H9 (cell line): ENCODE data around the gene SLC2A11. TPM values are rescaled to one million over a fixed set of nuclear protein-coding genes. Genes with fewer than 3 reads are reported as not detected.

Source experiments
- DNase-seq: peaks from one replicate; pipeline ENCODE4 v3.0.0-alpha.2; 2017
- H2AFZ ChIP-seq: one replicate; pipeline ENCODE4 v1.6.1; 2013; ENCODE audit warnings: mild to moderate bottlenecking, low read length, control low read depth, moderate library complexity
- H2AK5ac ChIP-seq: 2 replicates; pipeline ENCODE4 v1.6.1; 2013; ENCODE audit warnings: low read length, control low read depth, mixed read lengths; ENCODE audit not compliant: insufficient read length
- H2BK120ac ChIP-seq: one replicate; pipeline ENCODE4 v1.6.1; 2013; ENCODE audit warnings: low read depth, mild to moderate bottlenecking, low read length, control low read depth, inconsistent platforms; ENCODE audit not compliant: poor library complexity, severe bottlenecking
- H2BK12ac ChIP-seq: 2 replicates; pipeline ENCODE4 v1.6.1; 2013; ENCODE audit warnings: low read length, control low read depth, mixed read lengths, low read depth; ENCODE audit not compliant: insufficient read length
- H2BK15ac ChIP-seq: 2 replicates; pipeline ENCODE4 v1.6.1; 2013; ENCODE audit warnings: low read depth, low read length, control low read depth
- H2BK20ac ChIP-seq: one replicate; pipeline ENCODE4 v1.6.1; 2013; ENCODE audit warnings: low read depth, mild to moderate bottlenecking, low read length, control low read depth, inconsistent platforms; ENCODE audit not compliant: poor library complexity, severe bottlenecking
- H2BK5ac ChIP-seq: 2 replicates; pipeline ENCODE4 v1.6.1; 2013; ENCODE audit warnings: low read length, control low read depth, mixed read lengths; ENCODE audit not compliant: insufficient read length
- H3K14ac ChIP-seq: 2 replicates; pipeline ENCODE4 v1.6.1; 2013; ENCODE audit warnings: low read length, control low read depth; ENCODE audit not compliant: insufficient read depth
- H3K18ac ChIP-seq: 2 replicates; pipeline ENCODE4 v1.6.1; 2013; ENCODE audit warnings: low read depth, mild to moderate bottlenecking, mixed read lengths, low read length, control low read depth; ENCODE audit not compliant: insufficient read length
- H3K23ac ChIP-seq: 2 replicates; pipeline ENCODE4 v1.6.1; 2013; ENCODE audit warnings: low read length, control low read depth, mixed read lengths, low read depth; ENCODE audit not compliant: insufficient read length
- H3K23me2 ChIP-seq: 2 replicates; pipeline ENCODE4 v1.6.1; 2013; ENCODE audit warnings: low read depth, mild to moderate bottlenecking, mixed read lengths, low read length, control low read depth; ENCODE audit not compliant: insufficient read length, poor library complexity, severe bottlenecking
- H3K27ac ChIP-seq: 2 replicates; pipeline ENCODE4 v1.5.1; 2013; ENCODE audit warnings: low read length, control low read depth, mixed read lengths, low read depth; ENCODE audit not compliant: insufficient read length
- H3K27me3 ChIP-seq: 2 replicates; pipeline ENCODE4 v1.6.1; 2013; ENCODE audit warnings: low read length, control low read depth, inconsistent platforms; ENCODE audit not compliant: insufficient read depth
- H3K4ac ChIP-seq: 2 replicates; pipeline ENCODE4 v1.6.1; 2013; ENCODE audit warnings: low read depth, mild to moderate bottlenecking, control low read depth, inconsistent platforms, low read length, moderate library complexity
- H3K4me1 ChIP-seq: 2 replicates; pipeline ENCODE4 v1.6.1; 2013; ENCODE audit warnings: low read length, control low read depth, inconsistent platforms; ENCODE audit not compliant: insufficient read depth
- H3K4me2 ChIP-seq: 2 replicates; pipeline ENCODE4 v1.6.1; 2013; ENCODE audit warnings: low read length, control low read depth, mixed read lengths; ENCODE audit not compliant: insufficient read length, insufficient read depth
- H3K56ac ChIP-seq: 2 replicates; pipeline ENCODE4 v1.6.1; 2013; ENCODE audit warnings: low read depth, mild to moderate bottlenecking, mixed read lengths, low read length, control low read depth; ENCODE audit not compliant: insufficient read length
- H3K79me1 ChIP-seq: 2 replicates; pipeline ENCODE4 v1.6.1; 2013; ENCODE audit warnings: low read depth, mild to moderate bottlenecking, moderate library complexity, low read length, control low read depth, inconsistent platforms; ENCODE audit not compliant: insufficient read depth, poor library complexity, severe bottlenecking
- H3K79me2 ChIP-seq: 2 replicates; pipeline ENCODE4 v1.6.1; 2013; ENCODE audit warnings: low read length, control low read depth, inconsistent platforms; ENCODE audit not compliant: insufficient read depth
- H3K9ac ChIP-seq: 2 replicates; pipeline ENCODE4 v1.6.1; 2013; ENCODE audit warnings: low read length, control low read depth, mixed read lengths; ENCODE audit not compliant: insufficient read length; ENCODE audit errors: extremely low read depth
- H3K9me3 ChIP-seq: one replicate; pipeline ENCODE4 v1.6.1; 2013; ENCODE audit warnings: low read depth, low read length, inconsistent platforms; ENCODE audit not compliant: control insufficient read depth
- H3T11ph ChIP-seq: one replicate; pipeline ENCODE4 v1.6.1; 2013; ENCODE audit warnings: mild to moderate bottlenecking, low read length, control low read depth, inconsistent platforms
- H4K20me1 ChIP-seq: one replicate; pipeline ENCODE4 v1.6.1; 2013; ENCODE audit not compliant: control insufficient read depth, insufficient read length, insufficient read depth
- H4K5ac ChIP-seq: 2 replicates; pipeline ENCODE4 v1.6.1; 2013; ENCODE audit warnings: low read depth, mild to moderate bottlenecking, mixed read lengths, low read length, control low read depth; ENCODE audit not compliant: insufficient read length
- H4K8ac ChIP-seq: replicated peaks from 2 replicates; pipeline ENCODE4 v1.6.1; 2013; ENCODE audit warnings: low read length, control low read depth, mixed read lengths, low read depth; ENCODE audit not compliant: insufficient read length
- H4K91ac ChIP-seq: 2 replicates; pipeline ENCODE4 v1.6.1; 2013; ENCODE audit warnings: low read depth, mild to moderate bottlenecking, moderate library complexity, mixed read lengths, low read length, control low read depth; ENCODE audit not compliant: insufficient read length
- H3K27ac Mint-ChIP-seq, 3 experiments: 2 replicates in 2 of 3; 3 replicates in 1 of 3; pipeline ENCODE4 v1.8.0; 2020 to 2021; ENCODE audit warnings: mixed read lengths in 3 of 3, mild to moderate bottlenecking in 1 of 3, moderate library complexity in 1 of 3
- H3K27me3 Mint-ChIP-seq: 2 replicates; pipeline ENCODE4 v1.8.0; 2021; ENCODE audit warnings: low read depth, mild to moderate bottlenecking, moderate library complexity, mixed read lengths
- H3K36me3 Mint-ChIP-seq, 3 experiments: 2 replicates in 2 of 3; 3 replicates in 1 of 3; pipeline ENCODE4 v1.8.0; 2020 to 2021; ENCODE audit warnings: low read depth in 3 of 3, mixed read lengths in 3 of 3; ENCODE audit not compliant: insufficient read depth in 1 of 3
- H3K4me1 Mint-ChIP-seq, 2 experiments: 2 replicates each; pipeline ENCODE4 v1.8.0; 2020; ENCODE audit warnings: mixed read lengths in 2 of 2
- H3K4me3 Mint-ChIP-seq, 2 experiments: 2 replicates in 1 of 2; 3 replicates in 1 of 2; pipeline ENCODE4 v1.8.0; 2020 to 2021; ENCODE audit warnings: mild to moderate bottlenecking in 2 of 2, mixed read lengths in 2 of 2, moderate library complexity in 1 of 2
- H3K9me3 Mint-ChIP-seq, 2 experiments: 2 replicates in 1 of 2; 3 replicates in 1 of 2; pipeline ENCODE4 v1.8.0; 2020; ENCODE audit warnings: mild to moderate bottlenecking in 2 of 2, mixed read lengths in 2 of 2, moderate library complexity in 1 of 2
- WGBS: extraction: QIAGEN DNeasy Blood & Tissue Kit; methylation state at CpG from one replicate; pipeline ENCODE4 v1.1.7; 2013; ENCODE audit warnings: missing lambda C conversion rate, low lambda C conversion rate, mixed read lengths; ENCODE audit not compliant: insufficient read length; ENCODE audit errors: extremely low coverage; 5-methylcytosine and 5-hydroxymethylcytosine counted together
- total RNA-seq: library from RNA; stranded (reverse); gene quantifications from 2 replicates; pipeline ENCODE4 v1.2.1, GENCODE V29; 2021
- TF ChIP-seq, protein P1 (sequence below): fragments of 200-600 bp; sonication (generic); conservative IDR thresholded peaks from 3 replicates; pipeline ENCODE4 v1.8.0; 2021; ENCODE audit warnings: antibody characterized with exemption, mild to moderate bottlenecking

SLC2A11 gene
- total RNA-seq, 1 experiment from 2014 or later = 15.0 TPM

DNA sequence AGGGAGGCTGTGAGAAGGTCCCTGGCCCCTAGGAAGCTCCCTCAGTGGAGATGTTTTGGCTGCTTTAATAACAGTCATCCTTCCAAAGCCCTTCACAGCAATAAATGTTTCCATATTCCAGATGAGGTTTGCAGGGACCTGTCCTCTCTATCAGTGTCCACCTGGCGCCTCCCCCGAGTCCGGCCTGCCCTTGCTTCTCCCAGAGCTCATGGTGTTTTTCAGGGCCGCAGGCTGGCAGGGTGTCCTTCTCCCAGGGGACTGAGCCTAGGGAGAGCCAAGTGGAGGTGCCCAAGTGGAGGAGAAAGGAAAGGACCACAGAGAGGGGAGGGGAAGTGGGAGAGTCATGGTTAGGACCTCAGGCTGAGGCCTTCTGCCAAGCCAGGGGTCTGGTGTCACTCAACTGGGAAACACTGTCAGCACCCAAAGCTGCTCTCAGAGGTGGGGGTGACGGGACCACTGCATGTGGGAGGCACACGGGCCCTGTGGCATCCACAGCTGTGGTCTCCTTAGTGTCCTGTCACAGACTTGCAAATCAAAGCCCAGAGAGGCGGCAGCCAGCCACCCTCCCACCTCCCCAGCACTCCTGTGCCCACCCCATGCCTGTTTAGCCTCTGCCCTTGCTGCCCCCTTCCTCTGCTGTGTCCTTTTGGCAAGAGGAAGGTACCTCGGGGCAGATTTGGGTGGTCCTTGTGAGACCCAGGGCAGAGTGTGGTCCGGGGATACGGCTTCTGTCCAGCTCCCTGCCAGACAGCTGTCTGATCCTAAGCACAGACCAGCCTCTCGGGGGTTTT is 25.3 kb upstream of the SLC2A11 start:
- Histone ChIP-seq H2BK120ac (no peak overlapping the region), H2BK15ac (no peak overlapping the region), H4K5ac (no peak overlapping the region), H3K23me2 (no peaks in the 10 kb centered on the region), H3K9me3 (no peaks in the 10 kb centered on the region), H2BK20ac (no peak overlapping the region), H3K4ac (no peak overlapping the region), H3K4me1 (no peaks in the 10 kb centered on the region), H3K4me2 (no peak overlapping the region), H3K18ac (no peak overlapping the region), H2AFZ (no peak overlapping the region), H3K27me3 (no peaks in the 10 kb centered on the region), H3T11ph (no peak overlapping the region), H3K79me2 (no peaks in the 10 kb centered on the region), H4K8ac (no peak overlapping the region), H2BK5ac (no peak overlapping the region), H3K56ac (no peak overlapping the region), H3K27ac (no peak overlapping the region), H3K79me1 (no peaks in the 10 kb centered on the region), H3K9ac (no peak overlapping the region), H2BK12ac (no peak overlapping the region), H4K20me1 (no peaks in the 10 kb centered on the region), H3K14ac (no peak overlapping the region), H2AK5ac (no peak overlapping the region), H4K91ac (no peak overlapping the region), H3K23ac (no peak overlapping the region)
- H3K9me3 Mint-ChIP-seq = no peaks in the 10 kb centered on the region
- no peak for DNase-seq
- H3K27ac Mint-ChIP-seq = peak overlapping the region in 2 of 3 experiments; percentile 61 to 93; a peak in 1 of 7 replicates
- peaks cover 2 to 4% of the 10 kb centered on the region in 2 experiments for H3K4me1 Mint-ChIP-seq
- no peaks in the 10 kb centered on the region for H3K27me3 Mint-ChIP-seq
- H3K36me3 Mint-ChIP-seq = peaks cover 23 to 47% (median 45%) of the 10 kb centered on the region in 3 experiments
- H3K4me3 Mint-ChIP-seq = no peak overlapping the region
- TF ChIP-seq, protein P1, sequence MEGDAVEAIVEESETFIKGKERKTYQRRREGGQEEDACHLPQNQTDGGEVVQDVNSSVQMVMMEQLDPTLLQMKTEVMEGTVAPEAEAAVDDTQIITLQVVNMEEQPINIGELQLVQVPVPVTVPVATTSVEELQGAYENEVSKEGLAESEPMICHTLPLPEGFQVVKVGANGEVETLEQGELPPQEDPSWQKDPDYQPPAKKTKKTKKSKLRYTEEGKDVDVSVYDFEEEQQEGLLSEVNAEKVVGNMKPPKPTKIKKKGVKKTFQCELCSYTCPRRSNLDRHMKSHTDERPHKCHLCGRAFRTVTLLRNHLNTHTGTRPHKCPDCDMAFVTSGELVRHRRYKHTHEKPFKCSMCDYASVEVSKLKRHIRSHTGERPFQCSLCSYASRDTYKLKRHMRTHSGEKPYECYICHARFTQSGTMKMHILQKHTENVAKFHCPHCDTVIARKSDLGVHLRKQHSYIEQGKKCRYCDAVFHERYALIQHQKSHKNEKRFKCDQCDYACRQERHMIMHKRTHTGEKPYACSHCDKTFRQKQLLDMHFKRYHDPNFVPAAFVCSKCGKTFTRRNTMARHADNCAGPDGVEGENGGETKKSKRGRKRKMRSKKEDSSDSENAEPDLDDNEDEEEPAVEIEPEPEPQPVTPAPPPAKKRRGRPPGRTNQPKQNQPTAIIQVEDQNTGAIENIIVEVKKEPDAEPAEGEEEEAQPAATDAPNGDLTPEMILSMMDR = no peak
- no CpG with 5 or more reads among the region's 11 CpGs for WGBS
